Activated CD4-positive, alpha-beta T cell treated with anti-CD3 and anti-CD28 coated beads, Interleukin-2, amount 10 ng/mL, durations not matched to agents 24 days and 14 days (primary cell): Measurements from ENCODE around the gene BMPR1A. TPM values are rescaled to one million over a fixed set of nuclear protein-coding genes. Genes with fewer than 3 reads are reported as not detected.

Experiments
- DNase-seq: peaks from one replicate; pipeline ENCODE4 v3.0.0; 2022
- H3K27ac Mint-ChIP-seq: one replicate; pipeline ENCODE4 v1.8.0; 2022; ENCODE audit warnings: mild to moderate bottlenecking, mixed read lengths
- H3K27me3 Mint-ChIP-seq: one replicate; pipeline ENCODE4 v1.8.0; 2022; ENCODE audit warnings: mixed read lengths
- H3K36me3 Mint-ChIP-seq: one replicate; pipeline ENCODE4 v1.8.0; 2022; ENCODE audit warnings: low read depth, mild to moderate bottlenecking, mixed read lengths
- H3K4me1 Mint-ChIP-seq: one replicate; pipeline ENCODE4 v1.8.0; 2021; ENCODE audit warnings: mixed read lengths
- H3K4me3 Mint-ChIP-seq: one replicate; pipeline ENCODE4 v1.8.0; 2022; ENCODE audit warnings: mild to moderate bottlenecking, moderate library complexity, mixed read lengths
- H3K9me3 Mint-ChIP-seq: one replicate; pipeline ENCODE4 v1.8.0; 2021; ENCODE audit warnings: mixed read lengths
- intact Hi-C: fragments of 100-400 bp; cut with micrococcal nuclease; formaldehyde crosslinking; loops from one replicate; pipeline ENCODE4 v1.15.1; 2023
- total RNA-seq: library from RNA; stranded (reverse); gene quantifications from 2 replicates; pipeline ENCODE4 v1.2.3, GENCODE V29; 2022

BMPR1A gene
- total RNA-seq, 1 donor from 2014 or later: 10.5 TPM

GRCh38 chr10:86963341-86963919, 207.0 kb downstream of the BMPR1A start:
- Mint-ChIP-seq H3K27ac (no peak overlapping the region), H3K4me1 (peaks cover 16% of the 10 kb centered on the region)
- DNase-seq: no peak

GRCh38 chr10:86964061-86964846, 207.8 kb downstream of the BMPR1A start:
- no peak overlapping the region for H3K4me3 Mint-ChIP-seq
- intact Hi-C loops: no loop called here
- H3K9me3 Mint-ChIP-seq: no peaks in the 10 kb centered on the region
- H3K27me3 Mint-ChIP-seq: peaks cover 9% of the 10 kb centered on the region
- no peak for DNase-seq
- H3K27ac Mint-ChIP-seq: no peak overlapping the region
- H3K36me3 Mint-ChIP-seq: no peaks in the 10 kb centered on the region
- H3K4me1 Mint-ChIP-seq: peaks cover 16% of the 10 kb centered on the region

More at GRCh38 chr10:86963341-86963919, 207.0 kb downstream of the BMPR1A start:
- intact Hi-C loops: no loop called here
- H3K27me3 Mint-ChIP-seq: peaks cover 5% of the 10 kb centered on the region
- no peak overlapping the region for H3K4me3 Mint-ChIP-seq
- no peaks in the 10 kb centered on the region for H3K36me3 Mint-ChIP-seq
- no peaks in the 10 kb centered on the region for H3K9me3 Mint-ChIP-seq

GRCh38 chr10:86964847-86965190, 208.4 kb downstream of the BMPR1A start:
- H3K9me3 Mint-ChIP-seq: no peaks in the 10 kb centered on the region
- no peak for DNase-seq
- no peak overlapping the region for H3K27ac Mint-ChIP-seq
- peaks cover 14% of the 10 kb centered on the region for H3K27me3 Mint-ChIP-seq
- intact Hi-C loops: no loop called here
- peaks cover 16% of the 10 kb centered on the region for H3K4me1 Mint-ChIP-seq
- H3K36me3 Mint-ChIP-seq: no peaks in the 10 kb centered on the region
- no peak overlapping the region for H3K4me3 Mint-ChIP-seq

GRCh38 chr10:86965986-86966654, 209.7 kb downstream of the BMPR1A start:
- H3K27ac Mint-ChIP-seq: peak overlapping the region; percentile 75
- intact Hi-C loops: loop anchor here (2.0 kb wide), 1 partner anchor 27 kb away; no protein-coding TSS in a partner anchor

GRCh38 chr10:86967481-86967941, 211.1 kb downstream of the BMPR1A start:
- Mint-ChIP-seq H3K4me3 (no peak overlapping the region), H3K4me1 (peaks cover 23% of the 10 kb centered on the region), H3K9me3 (no peaks in the 10 kb centered on the region), H3K36me3 (no peaks in the 10 kb centered on the region), H3K27ac (no peak overlapping the region), H3K27me3 (peaks cover 25% of the 10 kb centered on the region)
- no peak for DNase-seq
- intact Hi-C loops: loop anchor here (2.0 kb wide), 1 partner anchor 29 kb away; no protein-coding TSS in a partner anchor

More at GRCh38 chr10:86965986-86966654, 209.7 kb downstream of the BMPR1A start:
- H3K4me1 Mint-ChIP-seq: peaks cover 18% of the 10 kb centered on the region
- no peaks in the 10 kb centered on the region for H3K9me3 Mint-ChIP-seq
- H3K36me3 Mint-ChIP-seq: no peaks in the 10 kb centered on the region
- H3K27me3 Mint-ChIP-seq: peaks cover 19% of the 10 kb centered on the region
- DNase-seq: no peak
- peak overlapping the region; percentile 59 for H3K4me3 Mint-ChIP-seq

GRCh38 chr10:86968271-86968993, 212.0 kb downstream of the BMPR1A start, which contains the start of gene ADIRF:
Gene ADIRF, plus strand, starts transcription at chr10:86968482. Its CDS starts 63 bp downstream, at chr10:86968545.
- H3K4me3 Mint-ChIP-seq: no peak within 1 kb of the TSS
- H3K4me1 Mint-ChIP-seq: peaks cover 23% of the 10 kb centered on the region
- DNase-seq: no peak
- intact Hi-C loops: no loop called here
- no peaks in the 10 kb centered on the region for H3K9me3 Mint-ChIP-seq
- H3K27me3 Mint-ChIP-seq: peaks cover 34% of the 10 kb centered on the region
- H3K27ac Mint-ChIP-seq: no peak within 1 kb of the TSS
- no peaks in the 10 kb centered on the region for H3K36me3 Mint-ChIP-seq

- Mint-ChIP-seq H3K4me1 (peaks cover 23% of the 10 kb centered on the region), H3K27me3 (peaks cover 35% of the 10 kb centered on the region), H3K27ac (no peak overlapping the region), H3K4me3 (no peak overlapping the region), H3K9me3 (no peaks in the 10 kb centered on the region), H3K36me3 (no peaks in the 10 kb centered on the region)
- intact Hi-C loops: no loop called here
- no peak for DNase-seq
Observed at GRCh38 chr10:86968994-86969355, 212.6 kb downstream of the BMPR1A start.

GRCh38 chr10:86969421-86970041, 213.1 kb downstream of the BMPR1A start:
- peaks cover 23% of the 10 kb centered on the region for H3K4me1 Mint-ChIP-seq
- intact Hi-C loops: loop anchor here (2.0 kb wide), 1 partner anchor 125 kb away; the partner anchor contains the start of genes GLUD1 and SHLD2

GRCh38 chr10:86970162-86970981, 214.0 kb downstream of the BMPR1A start:
- peaks cover 35% of the 10 kb centered on the region for H3K27me3 Mint-ChIP-seq
- DNase-seq: no peak
- no peaks in the 10 kb centered on the region for H3K9me3 Mint-ChIP-seq
- H3K36me3 Mint-ChIP-seq: no peaks in the 10 kb centered on the region
- intact Hi-C loops: loop anchor here (2.0 kb wide), 1 partner anchor 124 kb away; the partner anchor contains the start of genes GLUD1 and SHLD2
- peaks cover 23% of the 10 kb centered on the region for H3K4me1 Mint-ChIP-seq
- peak overlapping the region; percentile 42 for H3K27ac Mint-ChIP-seq
- peak overlapping the region; percentile 73 for H3K4me3 Mint-ChIP-seq

More at GRCh38 chr10:86969421-86970041, 213.1 kb downstream of the BMPR1A start:
- no peak for DNase-seq
- H3K27ac Mint-ChIP-seq: no peak overlapping the region
- peak overlapping the region; percentile 20 for H3K4me3 Mint-ChIP-seq
- H3K9me3 Mint-ChIP-seq: no peaks in the 10 kb centered on the region
- no peaks in the 10 kb centered on the region for H3K36me3 Mint-ChIP-seq
- peaks cover 35% of the 10 kb centered on the region for H3K27me3 Mint-ChIP-seq

- peak overlapping the region; percentile 41 for H3K27ac Mint-ChIP-seq
- no peak for DNase-seq
- intact Hi-C loops: loop anchor here (1.0 to 2.0 kb wide), 2 partner anchors 124 to 260 kb away; partner anchors contain the start of genes GLUD1 and SHLD2
Observed at GRCh38 chr10:86970982-86971231, 214.5 kb downstream of the BMPR1A start.

GRCh38 chr10:86971232-86971991, 215.0 kb downstream of the BMPR1A start:
- Mint-ChIP-seq H3K27me3 (peaks cover 35% of the 10 kb centered on the region), H3K4me3 (peak overlapping the region; percentile 83), H3K36me3 (no peaks in the 10 kb centered on the region), H3K27ac (peak overlapping the region; percentile 89), H3K9me3 (no peaks in the 10 kb centered on the region), H3K4me1 (peaks cover 13% of the 10 kb centered on the region)
- peak; percentile 95 for DNase-seq
- intact Hi-C loops: loop anchor here (1.0 to 2.0 kb wide), 2 partner anchors 123 to 260 kb away; partner anchors contain the start of genes GLUD1 and SHLD2

More at GRCh38 chr10:86970982-86971231, 214.5 kb downstream of the BMPR1A start:
- Mint-ChIP-seq H3K4me1 (peaks cover 18% of the 10 kb centered on the region), H3K36me3 (no peaks in the 10 kb centered on the region), H3K9me3 (no peaks in the 10 kb centered on the region), H3K4me3 (peak overlapping the region; percentile 73), H3K27me3 (peaks cover 35% of the 10 kb centered on the region)
